ENCODE results near the gene NPM3.

NPM3 gene

GRCh38 chr10:101758858-101759257 lies 24.4 kb downstream of the NPM3 start:
- DNase-seq (ENCODE audit: low spot score) = no peak

DNA sequence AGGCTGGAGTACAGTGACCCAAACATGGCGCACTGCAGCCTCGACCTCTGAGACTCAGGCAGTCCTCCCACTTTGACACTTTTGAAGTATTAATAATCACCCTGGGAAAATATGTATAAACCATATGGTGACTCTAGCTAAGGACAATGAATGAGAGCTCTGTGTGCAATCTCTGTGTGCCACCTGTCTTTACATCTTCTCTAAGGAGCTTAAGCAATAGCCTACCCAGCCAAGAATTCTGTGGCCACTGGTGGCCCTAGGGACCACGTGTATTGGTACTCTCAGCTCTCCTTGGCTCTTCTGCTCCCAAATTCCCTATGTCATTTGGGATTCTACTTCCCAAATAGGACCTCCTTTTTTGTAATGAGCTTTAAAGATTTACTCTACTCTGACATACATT lies 31.0 kb downstream of the NPM3 start:
- no peak for DNase-seq (ENCODE audit: low spot score)

DNA sequence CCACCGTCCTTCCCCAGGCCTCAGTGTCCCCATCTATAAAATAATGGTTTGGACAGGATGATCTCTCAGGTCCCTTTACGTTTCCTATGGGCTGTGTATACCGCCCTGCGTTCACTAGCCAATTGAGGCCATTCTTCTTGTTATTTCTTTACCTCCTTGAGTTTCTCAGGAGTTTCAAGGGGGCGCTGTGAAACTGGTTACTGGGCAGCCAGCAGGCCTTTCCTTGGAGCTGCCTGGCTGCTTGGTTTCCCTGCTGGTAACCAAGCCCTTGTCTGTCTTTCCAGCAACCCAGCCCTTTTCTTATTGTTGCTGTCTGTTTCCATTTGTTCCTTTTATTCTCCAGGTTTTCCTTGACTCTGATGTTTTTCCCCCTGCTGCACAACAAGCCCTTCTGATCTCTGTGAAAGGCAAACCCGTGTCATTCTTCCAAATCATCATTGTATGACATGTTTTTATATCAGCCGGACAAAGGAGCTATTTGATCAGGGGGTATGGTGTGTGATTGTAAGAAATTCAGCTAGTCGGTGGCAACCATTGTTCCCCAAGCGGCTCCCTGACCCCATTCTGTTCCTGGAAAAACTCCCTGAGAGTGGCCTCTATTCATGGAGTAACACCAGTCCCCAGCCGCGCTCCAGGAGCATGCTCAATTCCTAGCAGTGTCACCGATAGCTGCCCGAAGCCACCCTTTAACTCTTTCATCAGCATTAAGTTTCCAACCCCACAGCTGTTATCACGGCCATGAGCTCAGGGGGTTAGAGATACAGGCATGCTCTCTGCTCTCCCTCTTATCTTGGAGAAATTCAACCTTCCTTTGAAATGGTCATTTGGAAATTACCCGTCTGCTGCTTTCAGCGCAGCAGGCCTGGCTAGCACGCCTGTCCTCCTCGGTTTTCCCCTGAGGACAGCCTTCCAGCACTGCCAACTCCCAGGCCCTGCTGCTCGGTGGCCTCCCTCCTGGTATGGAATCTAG lies 33.9 kb downstream of the NPM3 start:
- DNase-seq (ENCODE audit: low spot score) = peak; percentile 72

- peak; percentile 10 for DNase-seq (ENCODE audit: low spot score)
These were observed 34.8 kb downstream of the NPM3 start for GRCh38 chr10:101748496-101748895.

GRCh38 chr10:101745074-101745696 lies 38.1 kb downstream of the NPM3 start:
- no peak for DNase-seq (ENCODE audit: low spot score)

DNA sequence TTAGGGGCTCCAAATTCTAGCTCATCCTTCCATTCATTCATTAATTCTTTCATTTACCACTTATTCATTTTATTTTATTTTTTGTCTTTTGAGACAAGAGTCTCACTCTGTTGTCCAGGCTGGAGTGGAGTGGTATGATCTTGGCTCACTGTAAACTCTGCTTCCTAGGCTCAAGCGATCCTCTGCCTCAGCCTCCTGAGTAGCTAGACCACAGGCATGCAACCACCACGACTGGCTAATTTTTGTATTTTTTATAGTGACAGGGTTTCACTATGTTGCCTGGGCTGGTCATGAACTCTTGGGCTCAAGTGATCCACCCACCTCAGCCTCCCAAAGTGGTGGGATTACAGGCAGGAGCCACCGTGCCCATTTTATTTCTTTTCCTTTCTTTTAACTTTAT lies 39.0 kb downstream of the NPM3 start:
- DNase-seq (ENCODE audit: low spot score) = no peak

- no peak for DNase-seq (ENCODE audit: low spot score)
These were observed 41.3 kb downstream of the NPM3 start for GRCh38 chr10:101741938-101742337.

DNA sequence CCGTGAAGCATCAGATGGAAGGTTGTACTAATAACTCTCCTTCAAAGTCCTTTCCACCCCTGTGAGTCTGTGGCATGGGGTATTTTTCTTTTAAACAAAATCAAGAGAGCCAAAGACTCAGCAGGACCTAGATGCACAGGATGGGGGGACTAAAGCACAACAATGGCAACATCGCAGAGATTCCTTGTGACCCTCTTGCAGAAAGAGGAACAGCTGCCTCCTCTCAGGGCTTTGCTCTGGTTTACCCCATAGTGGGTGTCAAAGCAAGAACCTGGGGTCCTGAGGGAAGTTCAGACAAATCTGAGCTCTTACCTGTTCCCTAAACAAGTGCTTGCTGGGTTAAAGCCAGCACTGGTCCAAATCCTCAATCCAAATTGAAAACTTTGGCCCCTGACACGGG lies 46.6 kb downstream of the NPM3 start:
- no peak for DNase-seq (ENCODE audit: low spot score)

DNA sequence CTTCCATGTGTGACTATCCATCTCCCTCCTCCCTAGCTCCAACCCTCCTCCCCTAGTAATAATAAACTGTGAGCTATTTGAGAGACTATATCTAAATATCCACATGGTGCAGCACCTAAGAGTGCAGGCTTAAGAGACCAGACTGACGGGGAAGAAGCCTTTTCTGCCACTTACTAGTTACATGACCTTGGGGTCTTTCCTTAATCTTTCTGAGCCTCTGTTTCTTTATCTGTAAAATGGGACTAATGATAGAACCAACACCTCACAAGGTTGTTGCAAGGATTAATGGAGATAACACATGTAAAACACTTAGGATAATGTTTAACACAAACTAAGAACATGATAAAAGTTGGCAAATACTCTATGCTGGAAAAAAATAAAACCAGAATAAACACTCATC lies 51.1 kb downstream of the NPM3 start:
- no peak for DNase-seq (ENCODE audit: low spot score)
